A549 treated with DMSO at 1 μM for 4 hours (cell line): Measurements from ENCODE around the gene TPO. TPM values are rescaled to one million over a fixed set of nuclear protein-coding genes. Genes with fewer than 3 reads are reported as not detected.

Experiments
- total RNA-seq: library from RNA; stranded (reverse); fragments of 200-300 nt; extraction: Qiagen RNA extraction; gene quantifications from 5 replicates; pipeline ENCODE4 v1.2.3, GENCODE V29; 2022; ENCODE audit warnings: low read depth

Gene TPO
- 0.07 to 0.13 TPM (median 0.10 TPM) in 4 of 5 replicates, not detected in the other for total RNA-seq

DNA sequence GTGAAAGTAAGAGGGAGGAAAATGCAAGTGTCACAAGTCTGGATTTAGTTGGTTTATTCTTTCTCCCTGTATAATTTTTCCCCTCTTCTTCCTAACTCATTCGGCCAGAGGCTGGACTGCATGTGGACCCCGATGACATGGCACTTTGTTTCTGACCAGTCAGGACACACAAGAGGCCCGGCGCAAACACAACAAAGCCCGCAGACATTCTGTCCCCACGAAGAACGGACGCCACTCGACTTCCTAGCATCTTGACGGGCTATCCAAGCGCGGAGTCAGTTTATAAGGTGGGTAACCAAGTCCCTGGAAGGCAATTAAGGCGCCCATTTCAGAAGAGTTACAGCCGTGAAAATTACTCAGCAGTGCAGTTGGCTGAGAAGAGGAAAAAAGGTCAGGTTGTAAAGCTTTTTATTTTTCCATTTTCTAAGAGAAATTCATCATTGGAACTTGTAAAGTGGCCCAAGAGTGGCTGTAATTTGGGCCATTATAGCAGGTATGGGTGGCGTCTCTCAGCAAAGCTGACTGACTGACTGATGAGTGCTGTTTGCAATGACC, at the start of gene TPO:
TPO (plus strand) TSS at position 308 of the 555 bp plus-strand sequence. CDS start 946 bp downstream, outside the sequence.

